HK-2 (cell line): Measurements from ENCODE around the gene OSBPL8.

ENCODE experiments used
- DNase-seq: peaks from one replicate; pipeline ENCODE4 v3.0.0-alpha.2; 2018; ENCODE audit not compliant: unreplicated experiment

The OSBPL8 gene

DNA sequence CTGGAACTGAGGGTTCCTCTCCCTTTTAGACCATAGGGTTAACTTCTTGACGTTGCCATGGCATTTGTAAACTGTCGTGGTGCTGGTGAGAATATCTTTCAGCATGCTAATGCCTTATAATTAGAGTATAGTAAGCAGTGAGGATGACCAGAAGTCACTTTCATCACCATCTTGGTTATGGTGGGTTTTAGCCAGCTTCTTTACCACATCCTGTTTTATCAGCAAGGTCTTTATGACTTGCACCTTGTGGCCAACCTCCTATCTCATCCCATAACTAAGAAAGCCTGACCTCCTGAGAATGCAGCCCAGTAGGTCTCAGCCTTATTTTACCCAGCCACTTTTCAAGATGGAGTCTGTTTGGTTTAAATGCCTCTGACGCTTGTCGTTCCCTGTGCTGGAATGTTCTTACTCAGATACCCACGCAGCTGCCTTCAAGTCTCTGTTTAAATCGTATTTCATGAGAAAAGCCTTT is 255.5 kb downstream of the OSBPL8 start:
- DNase-seq = no peak

DNA sequence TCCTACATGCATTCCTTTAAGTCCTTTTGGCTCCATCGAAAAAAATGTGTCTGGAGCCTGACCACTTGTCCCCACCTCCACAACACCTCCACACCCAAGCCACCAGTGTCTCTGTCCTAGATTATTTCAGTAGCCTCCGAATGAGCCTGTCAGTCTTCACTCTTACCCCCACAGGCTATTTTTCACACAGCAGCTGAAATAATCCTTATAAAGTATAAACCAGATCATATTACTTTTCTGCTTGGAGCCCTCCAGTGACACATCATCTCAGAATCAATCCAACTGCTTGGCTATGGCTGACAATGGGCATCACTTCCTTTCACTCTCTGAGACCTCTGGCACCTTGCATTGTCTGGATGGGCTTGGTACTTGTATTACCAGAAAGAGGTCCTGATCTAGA is 256.2 kb downstream of the OSBPL8 start:
- DNase-seq = no peak
